Liver (tissue), 3 donors: Measurements from ENCODE around the gene CERS4.

Source experiments
- CTCF ChIP-seq: fragments of 150-350 bp; IDR thresholded peaks from 2 replicates; pipeline ENCODE4 v1.5.1; 2017; ENCODE audit warnings: improper control_type of control experiment, low read depth, low read length; ENCODE audit not compliant: missing input control
- EGR1 ChIP-seq, 2 donors: IDR thresholded peaks; 2 replicates each; pipeline ENCODE4 v1.6.1; 2016 to 2018; ENCODE audit warnings: antibody characterized with exemption in 2 of 2, low read depth in 2 of 2
- GABPA ChIP-seq, 2 donors: IDR thresholded peaks in 1 of 2; conservative IDR thresholded peaks in 1 of 2; 2 replicates each; pipeline ENCODE4 v1.6.1; 2016; ENCODE audit warnings: antibody characterized with exemption in 2 of 2, mild to moderate bottlenecking in 1 of 2, moderate library complexity in 1 of 2
- JUND ChIP-seq, 2 donors: IDR thresholded peaks; 2 replicates each; pipeline ENCODE4 v1.6.1; 2016; ENCODE audit warnings: antibody characterized with exemption in 2 of 2
- MAX ChIP-seq: IDR thresholded peaks from 2 replicates; pipeline ENCODE4 v1.6.1; 2016; ENCODE audit warnings: antibody characterized with exemption
- RAD21 ChIP-seq, 2 donors: IDR thresholded peaks; 2 replicates each; pipeline ENCODE4 v1.6.1; 2016; ENCODE audit warnings: antibody characterized with exemption in 2 of 2, mild to moderate bottlenecking in 2 of 2
- REST ChIP-seq: IDR thresholded peaks from 2 replicates; pipeline ENCODE4 v1.6.1; 2016; ENCODE audit warnings: antibody characterized with exemption, mild to moderate bottlenecking
- TAF1 ChIP-seq: conservative IDR thresholded peaks from 2 replicates; pipeline ENCODE4 v1.6.1; 2016; ENCODE audit warnings: antibody characterized with exemption, mild to moderate bottlenecking
- YY1 ChIP-seq: IDR thresholded peaks from 2 replicates; pipeline ENCODE4 v1.6.1; 2016; ENCODE audit warnings: antibody characterized with exemption, mild to moderate bottlenecking
- ZBTB33 ChIP-seq: IDR thresholded peaks from 2 replicates; pipeline ENCODE4 v1.6.1; 2016; ENCODE audit warnings: antibody characterized with exemption
- donor health status: healthy.
- donor health status: healthy.

GRCh38 chr19:8238251-8238650 is 29.1 kb downstream of the CERS4 start:
- no peak for TF ChIP-seq ZBTB33
- TF ChIP-seq CTCF = no peak
- TF ChIP-seq RAD21 (IDR thresholded peaks at IDR 0.05) = no peak
- no peak for TF ChIP-seq GABPA (IDR thresholded peaks at IDR 0.05 in 1 of 2, conservative IDR thresholded peaks at IDR 0.05 in 1 of 2)
- TF ChIP-seq TAF1 = no peak
- no peak for TF ChIP-seq JUND (IDR thresholded peaks at IDR 0.05)
- no peak for TF ChIP-seq EGR1 (IDR thresholded peaks at IDR 0.05; ENCODE audit: low read depth in 2 of 2)
- no peak for TF ChIP-seq REST
- TF ChIP-seq MAX = no peak
- TF ChIP-seq YY1 = no peak
